Transverse colon (tissue), 4 donors: ENCODE measurements around the gene LRRIQ3. TPM values are rescaled to one million over a fixed set of nuclear protein-coding genes. Genes with fewer than 3 reads are reported as not detected.

ENCODE experiments used
- DNase-seq: peaks from one replicate; pipeline ENCODE4 v3.0.0-alpha.2; 2019
- H3K27ac ChIP-seq, 4 donors: fragments of 200-600 bp; sonication (generic); 2 replicates each; pipeline ENCODE4 v1.5.1; 2016 to 2018; ENCODE audit warnings: inconsistent platforms in 4 of 4
- H3K27me3 ChIP-seq: fragments of 200-600 bp; sonication (generic); 2 replicates; pipeline ENCODE4 v1.5.1; 2017; ENCODE audit warnings: inconsistent platforms
- H3K36me3 ChIP-seq, 4 donors: fragments of 200-600 bp; sonication (generic); 2 replicates each; pipeline ENCODE4 v1.5.1; 2017 to 2019; ENCODE audit warnings: inconsistent platforms in 4 of 4
- H3K4me1 ChIP-seq, 4 donors: fragments of 200-600 bp; sonication (generic); 2 replicates each; pipeline ENCODE4 v1.5.1; 2017 to 2020; ENCODE audit warnings: inconsistent platforms in 4 of 4
- H3K4me3 ChIP-seq, 4 donors: fragments of 200-600 bp; sonication (generic); 1 replicate in 1 of 4; 2 replicates in 3 of 4; pipeline versions ENCODE4 v1.5.1 to v1.6.1; 2017 to 2019; ENCODE audit warnings: inconsistent platforms in 4 of 4
- H3K9me3 ChIP-seq, 2 donors: fragments of 200-600 bp; sonication (generic); 2 replicates each; pipeline ENCODE4 v1.5.1; 2017 to 2019; ENCODE audit warnings: inconsistent platforms in 2 of 2
- CTCF ChIP-seq, 5 experiments: fragments of 200-600 bp in 3 of 5; fragments of 450-650 bp in 2 of 5; sonication (generic) in 3 of 5; IDR thresholded peaks; 1 replicate in 2 of 5; 2 replicates in 3 of 5; pipeline ENCODE4 v1.5.1; 2016 to 2017; ENCODE audit warnings: antibody characterized with exemption in 5 of 5, inconsistent platforms in 3 of 5, mild to moderate bottlenecking in 2 of 5, moderate library complexity in 1 of 5
- EP300 ChIP-seq: sonication (generic); formaldehyde crosslinking; IDR thresholded peaks from one replicate; pipeline ENCODE4 v1.6.1; 2017; ENCODE audit warnings: antibody characterized with exemption, low read depth
- POLR2A ChIP-seq: fragments of 450-650 bp; IDR thresholded peaks from one replicate; pipeline ENCODE4 v1.6.1; 2016; ENCODE audit warnings: antibody characterized with exemption, mild to moderate bottlenecking, moderate library complexity
- POLR2AphosphoS5 ChIP-seq, 3 donors: sonication (generic); formaldehyde crosslinking; IDR thresholded peaks; one replicate each; pipeline ENCODE4 v1.6.1; 2016; ENCODE audit warnings: antibody characterized with exemption in 3 of 3
- WGBS, 2 donors: methylation state at CpG; one replicate each; pipeline ENCODE4 v1.1.5; 2018; ENCODE audit warnings: low coverage in 1 of 2; 5-methylcytosine and 5-hydroxymethylcytosine counted together
- in situ Hi-C, 4 donors: fragments of 200-750 bp; cut with MboI; loops; one replicate each; pipeline versions ENCODE4 v1.15.0 to v1.15.1; 2017; ENCODE audit warnings: low sequenced_read_pairs in 3 of 4, low pct_ligation_motif_present in 1 of 4, low pct_unique_long_range_greater_than_20kb in 1 of 4
- intact Hi-C: fragments of 100-400 bp; cut with DNase I; formaldehyde crosslinking; loops from one replicate; pipeline ENCODE4 v1.15.1; 2023; ENCODE audit warnings: low total_unique reads
- total RNA-seq, 4 donors: library from RNA; depleted of rRNA; stranded (reverse); fragments of >200 nt; gene quantifications; one replicate each; pipeline ENCODE4 v1.1.0, GENCODE V29; 2016

The LRRIQ3 gene
- total RNA-seq, 4 donors from 2014 or later, result 0.55 TPM; not detected in 3

- intact Hi-C loops (no loop called here), in situ Hi-C loops (no loop called here)
- Histone ChIP-seq H3K27me3 (no peaks in the 10 kb centered on the region), H3K4me3 (no peak overlapping the region), H3K9me3 (peaks cover 4 to 10% of the 10 kb centered on the region in 2 donors), H3K4me1 (peaks cover 0 to 11% (median 5%) of the 10 kb centered on the region in 4 donors), H3K27ac (no peak overlapping the region), H3K36me3 (no peaks in the 10 kb centered on the region)
- TF ChIP-seq EP300 (no peak), POLR2AphosphoS5 (IDR thresholded peaks at IDR 0.05) (no peak), CTCF (IDR thresholded peaks at IDR 0.05) (no peak), POLR2A (no peak)
- DNase-seq, result no peak
- 94% methylated on average over 5 of the region's 5 CpGs; no CpG with 5 or more reads in 1 of the 2 donors for WGBS, 2 donors
Measured at GRCh38 chr1:74222701-74223100, 24.7 kb upstream of the LRRIQ3 start.

- TF ChIP-seq POLR2A (no peak), POLR2AphosphoS5 (IDR thresholded peaks at IDR 0.05) (no peak), CTCF (IDR thresholded peaks at IDR 0.05) (no peak), EP300 (no peak)
- Histone ChIP-seq H3K27ac (no peak overlapping the region), H3K4me3 (no peak overlapping the region), H3K36me3 (no peaks in the 10 kb centered on the region), H3K9me3 (no peaks in the 10 kb centered on the region), H3K27me3 (no peaks in the 10 kb centered on the region), H3K4me1 (peaks cover 0 to 11% (median 5%) of the 10 kb centered on the region in 4 donors)
- DNase-seq, result no peak
- in situ Hi-C loops (no loop called here), intact Hi-C loops (no loop called here)
- WGBS, 2 donors, result 86 to 91% methylated on average over 1 of the region's 1 CpG
Measured at GRCh38 chr1:74215229-74215628, 17.3 kb upstream of the LRRIQ3 start.

- 67 to 89% methylated on average over 1 to 2 of the region's 2 CpGs for WGBS, 2 donors
- in situ Hi-C loops (no loop called here), intact Hi-C loops (no loop called here)
- H3K9me3 ChIP-seq, result no peaks in the 10 kb centered on the region
- no peaks in the 10 kb centered on the region for H3K4me1 ChIP-seq
- H3K27me3 ChIP-seq, result no peaks in the 10 kb centered on the region
- no peak overlapping the region for H3K27ac ChIP-seq
- H3K4me3 ChIP-seq, result no peak overlapping the region
- peaks cover 0 to 26% (median 4%) of the 10 kb centered on the region in 4 donors for H3K36me3 ChIP-seq
- DNase-seq, result no peak
- TF ChIP-seq CTCF (IDR thresholded peaks at IDR 0.05) (no peak), EP300 (no peak), POLR2AphosphoS5 (IDR thresholded peaks at IDR 0.05) (no peak), POLR2A (no peak)
Measured at GRCh38 chr1:74205266-74205665, 7.3 kb upstream of the LRRIQ3 start.

- Histone ChIP-seq H3K36me3 (peaks cover 0 to 24% (median 4%) of the 10 kb centered on the region in 4 donors), H3K27me3 (no peaks in the 10 kb centered on the region), H3K4me1 (peaks cover 0 to 22% (median 10%) of the 10 kb centered on the region in 4 donors), H3K27ac (no peak overlapping the region), H3K4me3 (peak overlapping the region in 1 of 4 donors; percentile 67), H3K9me3 (no peaks in the 10 kb centered on the region)
- WGBS, 2 donors, result 74 to 76% methylated on average over 5 of the region's 5 CpGs
- TF ChIP-seq EP300, result no peak
- TF ChIP-seq CTCF (IDR thresholded peaks at IDR 0.05), result no peak
- TF ChIP-seq POLR2A, result no peak
- no peak for TF ChIP-seq POLR2AphosphoS5 (IDR thresholded peaks at IDR 0.05)
- in situ Hi-C loops (no loop called here), intact Hi-C loops (no loop called here)
- DNase-seq, result no peak
Measured at GRCh38 chr1:74199504-74199903, 1.5 kb upstream of the LRRIQ3 start.
